Esophagus muscularis mucosa (tissue), 3 donors: ENCODE results near the gene ASTN2.

Experiments used
- POLR2A ChIP-seq: fragments of 450-650 bp; IDR thresholded peaks from one replicate; pipeline ENCODE4 v1.6.1; 2017; ENCODE audit warnings: antibody characterized with exemption, moderate library complexity, mild to moderate bottlenecking, low read depth
- POLR2AphosphoS5 ChIP-seq, 2 donors: sonication (generic); formaldehyde crosslinking; IDR thresholded peaks; one replicate each; pipeline ENCODE4 v1.6.1; 2017; ENCODE audit warnings: antibody characterized with exemption in 2 of 2
- TF ChIP-seq, protein P1 (sequence below), 3 experiments: fragments of 200-600 bp in 2 of 3; fragments of 450-650 bp in 1 of 3; sonication (generic) in 2 of 3; IDR thresholded peaks; one replicate each; pipeline ENCODE4 v1.5.1; 2017 to 2019; ENCODE audit warnings: antibody characterized with exemption in 3 of 3, mild to moderate bottlenecking in 2 of 3, moderate library complexity in 1 of 3

DNA sequence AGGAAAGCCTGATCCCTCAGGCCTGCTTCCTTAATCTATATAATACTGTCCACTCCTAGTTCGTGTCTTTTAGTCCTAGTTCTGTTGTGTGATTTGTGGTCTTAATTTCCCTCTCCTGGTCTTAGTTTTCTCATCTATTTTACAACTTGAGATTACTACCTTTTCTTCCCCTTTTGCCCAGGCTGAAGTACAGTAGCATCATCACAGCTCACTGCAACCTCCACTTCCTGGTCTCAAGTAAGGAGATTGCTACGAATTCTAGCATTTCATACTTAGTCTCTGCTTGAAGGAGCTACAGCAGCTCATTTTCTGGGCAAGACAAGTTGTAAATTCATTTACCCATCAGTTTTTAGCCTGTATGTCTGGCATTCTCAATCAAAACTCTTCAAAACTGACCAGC, 722.2 kb downstream of the ASTN2 start:
- TF ChIP-seq, protein P1, sequence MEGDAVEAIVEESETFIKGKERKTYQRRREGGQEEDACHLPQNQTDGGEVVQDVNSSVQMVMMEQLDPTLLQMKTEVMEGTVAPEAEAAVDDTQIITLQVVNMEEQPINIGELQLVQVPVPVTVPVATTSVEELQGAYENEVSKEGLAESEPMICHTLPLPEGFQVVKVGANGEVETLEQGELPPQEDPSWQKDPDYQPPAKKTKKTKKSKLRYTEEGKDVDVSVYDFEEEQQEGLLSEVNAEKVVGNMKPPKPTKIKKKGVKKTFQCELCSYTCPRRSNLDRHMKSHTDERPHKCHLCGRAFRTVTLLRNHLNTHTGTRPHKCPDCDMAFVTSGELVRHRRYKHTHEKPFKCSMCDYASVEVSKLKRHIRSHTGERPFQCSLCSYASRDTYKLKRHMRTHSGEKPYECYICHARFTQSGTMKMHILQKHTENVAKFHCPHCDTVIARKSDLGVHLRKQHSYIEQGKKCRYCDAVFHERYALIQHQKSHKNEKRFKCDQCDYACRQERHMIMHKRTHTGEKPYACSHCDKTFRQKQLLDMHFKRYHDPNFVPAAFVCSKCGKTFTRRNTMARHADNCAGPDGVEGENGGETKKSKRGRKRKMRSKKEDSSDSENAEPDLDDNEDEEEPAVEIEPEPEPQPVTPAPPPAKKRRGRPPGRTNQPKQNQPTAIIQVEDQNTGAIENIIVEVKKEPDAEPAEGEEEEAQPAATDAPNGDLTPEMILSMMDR (IDR thresholded peaks at IDR 0.05): no peak
- TF ChIP-seq POLR2AphosphoS5 (IDR thresholded peaks at IDR 0.05) (no peak), POLR2A (no peak)
